HG03175 (cell line): Measurements from ENCODE around the gene SORCS2.

Source experiments
- ATAC-seq: cut with Tn5 transposase; IDR thresholded peaks from one replicate; pipeline ENCODE4 v1.9.1; 2021; ENCODE audit warnings: mild to moderate bottlenecking, moderate library complexity; ENCODE audit not compliant: unreplicated experiment

SORCS2 gene

GRCh38 chr4:7192252-7193029, at the start of gene SORCS2:
SORCS2 (plus strand) TSS chr4:7192538.
- no peak for ATAC-seq

- no peak for ATAC-seq
Measured at GRCh38 chr4:7144374-7145290, 47.7 kb upstream of the SORCS2 start.

- no peak for ATAC-seq
Measured at GRCh38 chr4:7145291-7145934, 46.9 kb upstream of the SORCS2 start.

GRCh38 chr4:7146059-7146785, 46.1 kb upstream of the SORCS2 start:
- no peak for ATAC-seq

- no peak for ATAC-seq
Measured at GRCh38 chr4:7146786-7147115, 45.6 kb upstream of the SORCS2 start.

GRCh38 chr4:7147261-7147660, 45.1 kb upstream of the SORCS2 start:
- no peak for ATAC-seq

- no peak for ATAC-seq
Measured at GRCh38 chr4:7147661-7148310, 44.6 kb upstream of the SORCS2 start.

- no peak for ATAC-seq
Measured at GRCh38 chr4:7148337-7148736, 44.0 kb upstream of the SORCS2 start.

- ATAC-seq: no peak
Measured at GRCh38 chr4:7150036-7150635, 42.2 kb upstream of the SORCS2 start.

- no peak for ATAC-seq
Measured at GRCh38 chr4:7151668-7152227, 40.6 kb upstream of the SORCS2 start.

GRCh38 chr4:7153711-7154110, 38.6 kb upstream of the SORCS2 start:
- ATAC-seq: no peak

- ATAC-seq: no peak
Measured at GRCh38 chr4:7154351-7154981, 37.9 kb upstream of the SORCS2 start.

GRCh38 chr4:7155590-7156071, 36.7 kb upstream of the SORCS2 start:
- ATAC-seq: no peak

- ATAC-seq: no peak
Measured at GRCh38 chr4:7156328-7156727, 36.0 kb upstream of the SORCS2 start.

GRCh38 chr4:7156761-7157488, 35.4 kb upstream of the SORCS2 start:
- ATAC-seq: no peak

- no peak for ATAC-seq
Measured at GRCh38 chr4:7157666-7158065, 34.7 kb upstream of the SORCS2 start.

GRCh38 chr4:7158081-7158750, 34.1 kb upstream of the SORCS2 start:
- no peak for ATAC-seq

GRCh38 chr4:7158991-7159390, 33.3 kb upstream of the SORCS2 start:
- ATAC-seq: no peak
